HG03060 (cell line): Measurements from ENCODE around the gene RAP1A.
"Not testable (repeated sequence)": the region's sequence is repeated elsewhere in the genome, so short reads cannot be mapped to it uniquely, and the experiment has no call there.

Experiments used
- ATAC-seq: cut with Tn5 transposase; IDR thresholded peaks from one replicate; pipeline ENCODE4 v1.9.1; 2021; ENCODE audit warnings: low read depth, moderate number of reproducible peaks; ENCODE audit not compliant: unreplicated experiment

The RAP1A gene

DNA sequence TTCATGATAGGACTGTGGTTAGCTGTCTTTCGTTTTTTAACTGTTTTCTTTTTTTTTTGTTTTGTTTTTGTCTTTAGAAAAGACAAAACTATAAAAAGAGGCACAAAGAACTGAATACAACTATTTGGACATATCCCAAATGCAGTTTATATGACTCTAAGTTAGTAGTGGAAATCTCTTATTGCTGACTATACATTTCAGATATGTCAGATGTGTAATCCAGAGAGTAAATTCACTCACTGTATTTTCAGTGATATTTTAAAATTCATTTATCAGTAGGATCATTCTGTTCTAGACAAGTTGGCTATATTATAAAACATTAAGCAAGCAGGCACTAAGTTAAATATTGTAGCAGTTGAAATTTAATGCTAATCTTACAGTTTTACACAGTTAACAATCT, 5.7 kb downstream of the RAP1A start:
- no peak for ATAC-seq

GRCh38 chr1:111628153-111628552, 8.6 kb downstream of the RAP1A start:
- ATAC-seq: no peak

- no peak for ATAC-seq
Measured at GRCh38 chr1:111629190-111629954, 9.8 kb downstream of the RAP1A start.

- no peak for ATAC-seq
Measured at GRCh38 chr1:111630567-111630966, 11.0 kb downstream of the RAP1A start.

DNA sequence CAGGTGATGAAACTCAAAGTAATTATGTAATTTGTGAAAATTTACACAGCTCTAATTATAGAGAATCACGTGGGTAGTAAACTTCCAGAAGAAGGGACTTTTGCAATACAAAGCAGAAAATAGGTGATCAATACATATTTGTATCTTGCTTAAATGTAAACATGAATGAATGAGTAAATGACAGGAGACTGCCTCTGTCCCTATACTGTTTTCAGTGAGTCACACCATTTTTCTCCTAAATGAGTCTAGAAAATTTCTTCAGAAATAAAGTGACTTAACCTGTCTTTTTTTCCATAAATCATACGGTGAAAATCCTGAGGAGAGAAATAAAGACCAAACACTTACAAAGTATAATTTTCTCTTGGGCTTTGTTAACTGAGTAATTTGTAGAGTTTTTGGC, 11.9 kb downstream of the RAP1A start:
- no peak for ATAC-seq

DNA sequence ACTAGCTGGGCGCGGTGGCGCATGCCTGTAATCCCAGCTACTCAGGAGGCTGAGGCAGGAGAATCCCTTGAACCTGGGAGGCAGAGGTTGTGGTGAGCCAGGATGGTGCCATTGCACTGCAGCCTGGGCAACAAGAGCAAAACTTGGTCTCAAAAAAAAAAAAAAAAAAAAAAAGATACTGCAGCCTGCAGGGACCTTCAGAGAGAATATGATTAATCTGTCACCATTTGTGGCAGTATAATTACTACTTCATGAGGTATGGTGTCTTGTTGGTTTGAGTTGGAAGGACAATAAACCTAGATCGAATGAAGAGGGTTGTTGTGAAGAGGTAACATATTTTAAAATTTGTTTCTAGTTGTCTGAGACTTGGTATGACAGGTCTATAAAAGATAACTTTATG, 13.2 kb downstream of the RAP1A start:
- ATAC-seq: not testable (repeated sequence)

DNA sequence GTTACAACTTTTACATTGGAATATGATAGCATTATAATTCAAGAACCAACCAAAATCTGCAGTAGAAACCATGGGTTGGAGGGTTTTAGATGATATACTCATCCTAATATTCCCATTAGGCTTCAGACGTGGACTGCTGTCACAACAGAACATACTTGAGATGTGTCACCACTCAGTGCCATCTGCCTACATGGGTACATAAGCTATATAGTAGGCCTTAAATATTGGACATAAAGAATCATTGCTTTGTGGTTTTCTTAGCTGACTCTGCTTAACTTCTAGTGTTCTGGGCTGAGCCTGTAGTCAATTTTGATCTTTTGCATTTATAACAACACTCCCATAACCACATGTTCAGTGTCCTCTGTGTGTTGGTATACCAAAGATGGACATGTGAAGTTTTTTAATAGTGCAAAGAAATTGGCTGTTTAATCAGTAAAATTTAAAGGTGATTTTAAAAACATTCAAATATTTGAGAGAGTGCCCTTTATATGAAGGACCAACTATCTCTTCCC, 14.2 kb downstream of the RAP1A start:
- ATAC-seq: no peak

- no peak for ATAC-seq
Measured at GRCh38 chr1:111635324-111636009, 15.9 kb downstream of the RAP1A start.

GRCh38 chr1:111638320-111638719, 18.7 kb downstream of the RAP1A start:
- no peak for ATAC-seq

DNA sequence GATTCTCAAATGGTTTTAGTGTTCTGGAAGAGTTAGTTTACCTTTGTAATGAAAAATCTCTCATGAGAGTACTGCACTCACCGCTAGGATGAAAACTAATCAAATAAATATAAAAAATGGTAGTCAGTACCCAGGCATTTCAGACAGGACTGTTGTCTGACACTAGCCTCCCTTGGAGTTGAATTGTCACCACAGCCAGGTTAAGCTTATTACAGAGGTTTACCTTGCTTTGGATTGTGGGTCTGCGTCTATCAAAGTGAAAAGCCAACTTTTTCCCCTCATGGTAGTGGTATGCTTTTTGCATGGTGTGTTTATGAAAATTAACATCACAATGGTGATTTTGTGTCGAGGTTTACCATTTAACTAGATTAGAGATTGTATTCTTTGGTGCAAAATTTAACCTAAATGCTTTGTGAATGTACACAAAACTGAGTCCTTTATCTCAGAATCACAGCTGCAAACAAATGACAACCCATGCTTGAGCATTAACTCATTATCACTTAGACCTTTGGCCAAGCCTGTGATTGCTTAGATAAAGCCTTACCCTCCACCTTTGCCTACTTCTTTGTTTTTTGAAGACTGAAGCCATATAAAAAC, 20.1 kb downstream of the RAP1A start:
- ATAC-seq: no peak

DNA sequence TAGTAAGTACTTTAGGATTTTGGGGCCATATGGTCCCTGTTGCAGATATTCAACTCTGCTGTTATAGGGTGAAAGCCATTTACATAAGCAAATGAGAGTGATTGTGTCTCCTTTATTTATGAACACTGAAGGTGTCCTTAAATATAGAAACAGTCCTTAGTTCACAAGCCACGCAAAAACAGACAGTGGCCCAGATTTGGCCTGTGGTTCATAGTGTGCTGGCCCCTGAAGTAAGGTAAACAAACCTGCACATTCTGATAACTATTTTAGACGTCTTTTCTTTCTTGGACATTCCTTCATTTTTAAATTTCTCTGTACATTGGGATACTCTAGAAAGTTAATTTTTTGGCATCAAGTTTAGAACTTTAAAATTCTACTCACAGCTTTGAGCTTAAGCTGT, 23.5 kb downstream of the RAP1A start:
- no peak for ATAC-seq

GRCh38 chr1:111643696-111644095, 24.1 kb downstream of the RAP1A start:
- no peak for ATAC-seq

- ATAC-seq: no peak
Measured at GRCh38 chr1:111644506-111644905, 24.9 kb downstream of the RAP1A start.

- no peak for ATAC-seq
Measured at GRCh38 chr1:111647736-111648135, 28.1 kb downstream of the RAP1A start.

DNA sequence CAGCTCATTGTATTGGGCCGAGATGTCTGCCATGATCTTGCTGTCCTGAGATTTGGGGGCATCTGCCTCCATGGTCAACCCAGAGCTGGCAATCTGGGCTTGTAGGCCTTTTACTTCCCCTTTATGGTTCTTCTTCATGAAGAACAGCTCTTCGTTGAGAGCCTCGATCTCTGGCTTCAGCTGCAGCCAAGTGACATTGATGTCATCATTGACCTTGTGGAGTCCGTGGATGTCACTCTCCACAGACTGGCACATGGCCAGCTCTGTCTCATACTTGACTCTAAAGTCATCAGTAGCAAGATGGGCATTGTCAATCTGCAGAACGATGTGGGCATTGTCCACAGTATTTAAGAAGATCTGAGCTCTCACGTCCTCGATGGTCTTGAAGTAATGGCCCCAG, 29.2 kb downstream of the RAP1A start:
- no peak for ATAC-seq

- no peak for ATAC-seq
Measured at GRCh38 chr1:111649227-111649626, 29.6 kb downstream of the RAP1A start.

DNA sequence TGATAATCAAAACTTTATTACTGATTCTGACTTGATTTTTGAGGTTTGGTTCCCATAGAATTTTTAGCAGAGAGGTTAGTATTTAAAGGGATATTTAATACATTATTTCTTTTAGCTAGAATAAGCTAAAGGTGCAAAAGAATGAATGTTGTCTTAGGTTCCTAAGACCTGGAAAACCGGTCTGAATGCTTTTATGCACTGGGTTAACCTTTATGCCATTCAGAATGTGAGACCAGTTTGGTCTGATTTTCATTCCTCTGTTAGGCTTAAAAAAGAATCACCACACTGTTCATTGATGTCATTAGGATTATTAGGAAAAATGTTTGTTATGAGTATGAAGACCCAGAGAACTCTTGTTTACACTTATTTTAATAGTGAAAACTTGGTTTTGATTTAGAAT, 30.1 kb downstream of the RAP1A start:
- no peak for ATAC-seq

DNA sequence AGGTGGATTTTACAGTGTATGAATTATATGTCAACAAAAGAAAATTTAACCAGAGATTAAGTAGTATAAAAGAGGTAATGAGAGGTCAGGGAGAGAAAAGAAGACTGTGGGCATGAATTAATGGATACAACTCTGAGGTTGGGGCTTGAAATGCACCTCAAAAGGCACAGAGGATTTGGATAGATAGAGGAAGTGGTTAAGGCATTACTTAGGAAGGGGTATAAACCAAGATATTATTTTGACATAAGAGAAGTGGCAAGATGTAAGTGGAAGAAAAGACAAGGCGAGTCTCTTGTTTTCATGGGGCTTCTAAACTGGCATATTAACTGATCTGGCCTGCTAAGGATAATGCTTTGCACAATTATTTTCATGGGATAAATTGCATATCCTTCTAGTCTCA, 34.1 kb downstream of the RAP1A start:
- no peak for ATAC-seq

DNA sequence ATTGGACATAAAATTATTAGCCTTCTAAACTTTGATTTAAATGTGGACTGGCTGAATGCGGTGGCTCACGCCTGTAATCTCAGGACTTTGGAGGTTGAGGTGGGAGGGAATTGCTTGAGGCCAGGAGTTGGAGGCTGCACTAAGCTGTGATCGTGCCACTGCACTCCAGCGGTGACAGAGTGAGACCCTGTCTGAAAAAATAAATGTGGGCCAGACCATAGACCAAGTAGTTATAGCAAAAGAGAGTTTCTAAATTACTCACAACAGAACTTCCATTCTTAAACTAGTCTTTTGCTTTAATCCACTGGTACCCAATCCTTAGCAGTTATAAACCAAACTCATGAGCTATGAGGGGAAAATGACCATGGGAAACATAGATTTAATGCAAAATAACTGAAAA, 35.2 kb downstream of the RAP1A start:
- no peak for ATAC-seq

DNA sequence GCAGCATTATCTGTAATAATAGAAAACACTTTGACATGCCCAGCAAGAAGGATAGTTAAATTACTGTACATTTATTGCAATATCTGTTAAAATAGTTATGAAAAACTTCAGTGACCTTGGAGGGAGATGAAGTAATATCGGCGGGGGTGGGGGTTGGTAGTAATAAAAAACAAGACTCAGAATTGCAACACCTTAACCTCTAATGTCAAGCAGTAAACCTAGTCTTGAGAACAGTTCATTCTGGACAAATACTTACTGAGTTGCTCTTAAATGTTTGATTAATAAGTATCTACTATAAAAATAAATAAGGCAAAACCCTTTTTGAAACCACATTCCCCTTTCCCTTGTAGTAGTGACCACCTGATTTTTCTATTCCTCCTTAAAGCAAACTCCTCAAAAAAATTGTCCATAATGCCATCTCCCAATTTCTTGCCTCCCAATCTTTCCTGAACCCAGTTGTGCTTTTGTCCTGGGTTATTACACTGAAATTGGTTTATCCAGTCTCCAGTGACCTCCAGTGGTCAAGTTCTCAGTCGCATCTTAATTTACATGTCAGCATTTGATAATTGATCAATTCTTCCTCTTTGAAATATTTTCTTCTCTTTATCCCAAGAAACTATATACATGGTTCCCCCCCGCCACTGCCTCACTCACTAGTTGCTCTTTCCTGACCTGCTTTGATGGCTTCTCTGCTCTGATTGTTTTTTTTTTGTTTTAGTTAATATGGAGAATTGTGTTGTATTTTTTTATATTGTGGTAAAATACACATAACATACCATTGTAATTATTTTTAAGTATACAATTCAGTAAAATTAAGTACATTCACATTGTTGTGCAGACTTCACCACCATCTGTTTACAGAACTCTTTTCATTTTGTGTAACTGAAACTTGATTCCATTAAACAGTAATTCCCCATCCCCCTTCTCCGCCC, 36.8 kb downstream of the RAP1A start:
- ATAC-seq: no peak

DNA sequence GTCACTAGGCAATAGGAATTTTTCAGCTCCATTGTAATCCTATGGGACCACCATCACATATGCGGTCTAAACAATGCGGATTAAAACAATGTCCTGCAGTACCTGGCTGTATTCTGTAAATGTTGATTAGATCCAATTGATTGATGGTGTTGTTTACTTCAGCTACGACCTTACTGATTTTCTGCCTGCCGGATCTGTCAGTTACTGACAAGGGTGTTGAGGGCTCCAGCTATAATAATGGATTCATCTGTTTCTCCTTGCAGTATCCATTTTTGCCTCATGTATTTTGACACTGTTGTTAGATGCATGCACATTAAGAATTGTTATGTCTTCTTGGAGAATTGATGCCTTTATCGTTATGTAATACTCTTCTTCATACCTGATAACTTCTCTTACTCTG, 39.0 kb downstream of the RAP1A start:
- ATAC-seq: no peak
